GM21619 (cell line): Measurements from ENCODE around the gene ADAMTSL1.
A peak's percentile ranks its signal among the peaks of the same experiment; 100 is the strongest.

Experiments used
- ATAC-seq: cut with Tn5 transposase; IDR thresholded peaks from one replicate; pipeline ENCODE4 v1.9.1; 2021; ENCODE audit not compliant: unreplicated experiment

ADAMTSL1 gene

GRCh38 chr9:18723366-18723765 lies 249.4 kb downstream of the ADAMTSL1 start:
- ATAC-seq: no peak

- no peak for ATAC-seq
Measured at GRCh38 chr9:18726546-18726945, 252.6 kb downstream of the ADAMTSL1 start.

- no peak for ATAC-seq
Measured at GRCh38 chr9:18727904-18728303, 254.0 kb downstream of the ADAMTSL1 start.

GRCh38 chr9:18728642-18729041 lies 254.7 kb downstream of the ADAMTSL1 start:
- no peak for ATAC-seq

GRCh38 chr9:18730241-18730640 lies 256.3 kb downstream of the ADAMTSL1 start:
- no peak for ATAC-seq

GRCh38 chr9:18739127-18739526 lies 265.2 kb downstream of the ADAMTSL1 start:
- ATAC-seq: no peak

GRCh38 chr9:18739641-18740318 lies 265.8 kb downstream of the ADAMTSL1 start:
- no peak for ATAC-seq

GRCh38 chr9:18741359-18741758 lies 267.4 kb downstream of the ADAMTSL1 start:
- ATAC-seq: no peak

- no peak for ATAC-seq
Measured at GRCh38 chr9:18741945-18742344, 268.0 kb downstream of the ADAMTSL1 start.

- ATAC-seq: no peak
Measured at GRCh38 chr9:18743421-18743820, 269.5 kb downstream of the ADAMTSL1 start.

- ATAC-seq: no peak
Measured at GRCh38 chr9:18743971-18744370, 270.0 kb downstream of the ADAMTSL1 start.

- no peak for ATAC-seq
Measured at GRCh38 chr9:18745710-18746109, 271.8 kb downstream of the ADAMTSL1 start.

- ATAC-seq: no peak
Measured at GRCh38 chr9:18746631-18747030, 272.7 kb downstream of the ADAMTSL1 start.

- no peak for ATAC-seq
Measured at GRCh38 chr9:18747595-18747994, 273.6 kb downstream of the ADAMTSL1 start.

GRCh38 chr9:18748251-18748701 lies 274.3 kb downstream of the ADAMTSL1 start:
- no peak for ATAC-seq

- ATAC-seq: no peak
Measured at GRCh38 chr9:18749711-18750110, 275.8 kb downstream of the ADAMTSL1 start.

- no peak for ATAC-seq
Measured at GRCh38 chr9:18753904-18754303, 280.0 kb downstream of the ADAMTSL1 start.

- ATAC-seq: no peak
Measured at GRCh38 chr9:18754537-18754936, 280.6 kb downstream of the ADAMTSL1 start.

- ATAC-seq: no peak
Measured at GRCh38 chr9:18755263-18755662, 281.3 kb downstream of the ADAMTSL1 start.

- ATAC-seq: peak; percentile 40
Measured at GRCh38 chr9:18756712-18757125, 282.8 kb downstream of the ADAMTSL1 start.

- no peak for ATAC-seq
Measured at GRCh38 chr9:18759827-18760226, 285.9 kb downstream of the ADAMTSL1 start.

GRCh38 chr9:18761742-18762300 lies 287.9 kb downstream of the ADAMTSL1 start:
- ATAC-seq: no peak
